Heart left ventricle (tissue), 13 donors: ENCODE measurements around the gene OXA1L.

Experiments used
- CTCF ChIP-seq, 12 donors: fragments of 200-600 bp; sonication (generic) in 4 of 12; IDR thresholded peaks; one replicate each; pipeline versions ENCODE4 v1.5.0 to v1.8.0; 2018 to 2022; ENCODE audit warnings: antibody characterized with exemption in 12 of 12, mild to moderate bottlenecking in 5 of 12
- POLR2A ChIP-seq, 2 donors: fragments of 450-650 bp; IDR thresholded peaks; one replicate each; pipeline ENCODE4 v1.6.1; 2017; ENCODE audit warnings: antibody characterized with exemption in 2 of 2, mild to moderate bottlenecking in 2 of 2, moderate library complexity in 2 of 2
- donor health status: ischemic (EF 13 %, LVEDD 7.1; RV severe dilation, severe dysfunction).
- donor health status: DM: no; HTN: yes; CAD: no.
- donor health status: DM: no; HTN: no; CAD: no.
- donor health status: ischemic (EF 25% LVEDD 6.9; RV normal size, moderate dysfunction).
- donor health status: ischemic (EF 25% LVEDD 5.7; RV mildly dilated, moderate dysfunction).
- donor health status: ischemic (EF 35%, LVEDD 5.7; RV mildly dilated, moderate dysfunction).
- donor health status: nonischemic (EF 11% LVEDD 7.7; RV severe dilation, severe dysfunction).
- donor health status: DM: yes; HTN: yes; CAD: no.
- donor health status: PGD.
- donor health status: ischemic (EF 29% LVEDD 5.4; RV normal size, mild dysfunction).
- donor health status: nonischemic (EF 23%, LVEDD 6.1; RV moderate dilation, normal function).

- TF ChIP-seq CTCF (IDR thresholded peaks at IDR 0.05) (no peak), POLR2A (IDR thresholded peaks at IDR 0.05) (no peak)
Measured at GRCh38 chr14:22770481-22771187, 4.1 kb downstream of the OXA1L start.
